Lower lobe of right lung (tissue), 2 donors: ENCODE results near the gene OR10A3. TPM values are rescaled to one million over a fixed set of nuclear protein-coding genes. Genes with fewer than 3 reads are reported as not detected.

Experiments used
- ATAC-seq, 2 donors: fragments of 200-7000 bp; cut with Tn5 transposase; one replicate each; pipeline ENCODE4 v1.9.1; 2020 to 2022; ENCODE audit warnings: mild to moderate bottlenecking in 2 of 2, moderate library complexity in 2 of 2
- DNase-seq: peaks from one replicate; pipeline ENCODE4 v3.0.0-alpha.2; 2020
- H3K27ac ChIP-seq: fragments of 200-600 bp; one replicate; pipeline ENCODE4 v1.8.0; 2022
- H3K27me3 ChIP-seq: fragments of 200-600 bp; one replicate; pipeline ENCODE4 v1.8.0; 2022; ENCODE audit warnings: low read depth
- H3K36me3 ChIP-seq: fragments of 200-600 bp; one replicate; pipeline ENCODE4 v1.8.0; 2022; ENCODE audit warnings: mild to moderate bottlenecking
- H3K4me1 ChIP-seq: fragments of 200-600 bp; one replicate; pipeline ENCODE4 v1.8.0; 2022
- H3K4me3 ChIP-seq: fragments of 200-600 bp; one replicate; pipeline ENCODE4 v1.8.0; 2022; ENCODE audit warnings: mild to moderate bottlenecking
- H3K9me3 ChIP-seq: fragments of 200-600 bp; one replicate; pipeline ENCODE4 v1.8.0; 2022
- intact Hi-C: fragments of 100-400 bp; cut with DNase I; formaldehyde crosslinking; loops from one replicate; pipeline ENCODE4 v1.11.0; 2022
- total RNA-seq: library from RNA; stranded (reverse); fragmentation: NEBNext Ultra II Directional; extraction: Animal tissue kit (Norgen Biotek cat#: 25700); gene quantifications from one replicate; pipeline ENCODE4 v1.2.1, GENCODE V29; 2021
- TF ChIP-seq, protein P1 (sequence below): fragments of 200-600 bp; IDR thresholded peaks from one replicate; pipeline ENCODE4 v1.8.0; 2022; ENCODE audit warnings: antibody characterized with exemption, mild to moderate bottlenecking
- donor health status: DM: no; HTN: yes; CAD: no; lungs with severe emphysema.

Gene OR10A3
- total RNA-seq, 1 donor from 2014 or later = not detected

- DNase-seq = no peak
- no peak for ATAC-seq
- no peaks in the 10 kb centered on the region for H3K27me3 ChIP-seq
- no peaks in the 10 kb centered on the region for H3K9me3 ChIP-seq
- no peak overlapping the region for H3K27ac ChIP-seq
- H3K36me3 ChIP-seq = no peaks in the 10 kb centered on the region
- TF ChIP-seq, protein P1, sequence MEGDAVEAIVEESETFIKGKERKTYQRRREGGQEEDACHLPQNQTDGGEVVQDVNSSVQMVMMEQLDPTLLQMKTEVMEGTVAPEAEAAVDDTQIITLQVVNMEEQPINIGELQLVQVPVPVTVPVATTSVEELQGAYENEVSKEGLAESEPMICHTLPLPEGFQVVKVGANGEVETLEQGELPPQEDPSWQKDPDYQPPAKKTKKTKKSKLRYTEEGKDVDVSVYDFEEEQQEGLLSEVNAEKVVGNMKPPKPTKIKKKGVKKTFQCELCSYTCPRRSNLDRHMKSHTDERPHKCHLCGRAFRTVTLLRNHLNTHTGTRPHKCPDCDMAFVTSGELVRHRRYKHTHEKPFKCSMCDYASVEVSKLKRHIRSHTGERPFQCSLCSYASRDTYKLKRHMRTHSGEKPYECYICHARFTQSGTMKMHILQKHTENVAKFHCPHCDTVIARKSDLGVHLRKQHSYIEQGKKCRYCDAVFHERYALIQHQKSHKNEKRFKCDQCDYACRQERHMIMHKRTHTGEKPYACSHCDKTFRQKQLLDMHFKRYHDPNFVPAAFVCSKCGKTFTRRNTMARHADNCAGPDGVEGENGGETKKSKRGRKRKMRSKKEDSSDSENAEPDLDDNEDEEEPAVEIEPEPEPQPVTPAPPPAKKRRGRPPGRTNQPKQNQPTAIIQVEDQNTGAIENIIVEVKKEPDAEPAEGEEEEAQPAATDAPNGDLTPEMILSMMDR = no peak
- H3K4me3 ChIP-seq = no peak overlapping the region
- H3K4me1 ChIP-seq = peaks cover 7% of the 10 kb centered on the region
- intact Hi-C loops = no loop called here
These were observed 31.2 kb downstream of the OR10A3 start for GRCh38 chr11:7910286-7910788.

- peaks cover 7% of the 10 kb centered on the region for H3K4me1 ChIP-seq
- no peaks in the 10 kb centered on the region for H3K27me3 ChIP-seq
- H3K4me3 ChIP-seq = no peak overlapping the region
- no peak for ATAC-seq
- no peak overlapping the region for H3K27ac ChIP-seq
- TF ChIP-seq, protein P1 = no peak
- intact Hi-C loops = no loop called here
- no peaks in the 10 kb centered on the region for H3K36me3 ChIP-seq
- H3K9me3 ChIP-seq = no peaks in the 10 kb centered on the region
- no peak for DNase-seq
These were observed 31.8 kb downstream of the OR10A3 start for GRCh38 chr11:7909585-7910285.

DNA sequence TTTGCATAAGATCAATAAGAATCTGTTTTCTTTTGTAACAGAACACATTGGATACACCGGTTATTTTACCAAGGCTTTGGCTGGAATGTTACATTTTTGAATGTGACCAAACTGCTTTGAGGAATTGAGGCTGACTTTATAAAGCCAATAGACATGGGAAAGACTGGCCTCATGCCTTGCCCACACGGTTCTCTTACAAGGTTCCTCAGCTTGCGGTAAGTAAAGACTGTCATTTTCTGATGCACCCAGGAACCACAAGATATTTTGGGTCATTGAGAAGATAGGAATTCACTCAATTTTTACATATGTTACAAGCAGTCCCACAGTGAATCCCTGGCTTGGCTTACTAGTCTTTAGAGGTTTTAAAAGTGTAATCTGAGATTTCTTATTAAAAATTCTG is 34.4 kb downstream of the OR10A3 start:
- Histone ChIP-seq H3K36me3 (no peaks in the 10 kb centered on the region), H3K27ac (no peak overlapping the region), H3K27me3 (no peaks in the 10 kb centered on the region), H3K4me3 (no peak overlapping the region), H3K9me3 (no peaks in the 10 kb centered on the region), H3K4me1 (peaks cover 7% of the 10 kb centered on the region)
- intact Hi-C loops = no loop called here
- DNase-seq (no peak), ATAC-seq (no peak)
- TF ChIP-seq, protein P1 = no peak

DNA sequence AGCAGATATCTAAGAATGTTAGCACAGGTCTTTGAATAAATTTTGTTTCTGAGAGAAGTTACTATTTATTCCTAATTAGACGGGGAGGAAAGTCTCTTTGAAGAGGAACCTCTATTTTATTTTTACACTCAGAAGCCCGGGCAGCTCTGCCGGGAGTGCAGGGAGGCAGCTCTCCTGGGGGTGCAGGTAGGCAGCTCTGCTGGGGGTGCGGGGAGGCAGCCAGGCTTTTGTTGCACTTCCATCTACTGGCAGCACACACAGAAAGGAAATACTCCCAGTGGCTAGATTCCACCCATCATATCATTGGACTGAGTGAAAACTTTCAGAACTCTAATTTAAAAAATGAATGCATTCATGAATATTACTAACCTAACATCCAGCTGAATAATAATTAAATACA is 35.0 kb downstream of the OR10A3 start:
- intact Hi-C loops = no loop called here
- peak; percentile 15 to 44 for ATAC-seq
- H3K4me3 ChIP-seq = no peak overlapping the region
- no peak for DNase-seq
- no peaks in the 10 kb centered on the region for H3K9me3 ChIP-seq
- H3K36me3 ChIP-seq = no peaks in the 10 kb centered on the region
- TF ChIP-seq, protein P1 = no peak
- peak overlapping the region; percentile 67 for H3K27ac ChIP-seq
- H3K27me3 ChIP-seq = no peaks in the 10 kb centered on the region
- H3K4me1 ChIP-seq = peaks cover 7% of the 10 kb centered on the region

DNA sequence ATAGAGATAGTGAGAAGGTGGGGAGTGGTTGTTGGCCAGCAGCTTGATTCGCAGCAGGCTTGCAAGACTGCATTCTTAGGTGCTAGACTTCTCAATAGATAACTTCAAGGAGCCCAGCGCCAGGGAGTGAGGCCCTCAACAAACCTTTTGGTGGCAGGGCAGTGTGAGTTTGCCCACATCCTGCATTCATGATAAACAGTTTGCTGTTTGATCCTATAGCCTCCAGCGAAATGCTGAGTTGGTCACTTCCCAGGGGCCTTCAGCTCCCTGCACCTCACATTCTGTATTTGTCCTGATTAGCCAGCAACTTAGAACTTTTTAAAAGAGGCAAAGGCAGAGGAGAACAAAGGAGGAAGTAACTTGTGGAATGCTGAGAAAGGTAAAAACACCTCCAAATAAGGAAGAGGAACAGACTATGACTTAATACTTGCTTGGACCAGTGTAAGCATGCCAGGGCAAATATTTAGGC is 35.5 kb downstream of the OR10A3 start:
- no peaks in the 10 kb centered on the region for H3K27me3 ChIP-seq
- H3K4me1 ChIP-seq = peaks cover 7% of the 10 kb centered on the region
- TF ChIP-seq, protein P1 = no peak
- H3K9me3 ChIP-seq = no peaks in the 10 kb centered on the region
- ATAC-seq (peak; percentile 89 to 93), DNase-seq (peak; percentile 70)
- intact Hi-C loops = no loop called here
- H3K36me3 ChIP-seq = no peaks in the 10 kb centered on the region
- peak overlapping the region; percentile 31 for H3K4me3 ChIP-seq
- H3K27ac ChIP-seq = peak overlapping the region; percentile 67
